ENCODE results near the gene CITED2. TPM values are rescaled to one million over a fixed set of nuclear protein-coding genes. Genes with fewer than 3 reads are reported as not detected.

Gene CITED2
- total and polyA plus RNA-seq, 2 experiments from 2014 or later: 644 to 1,192 TPM

DNA sequence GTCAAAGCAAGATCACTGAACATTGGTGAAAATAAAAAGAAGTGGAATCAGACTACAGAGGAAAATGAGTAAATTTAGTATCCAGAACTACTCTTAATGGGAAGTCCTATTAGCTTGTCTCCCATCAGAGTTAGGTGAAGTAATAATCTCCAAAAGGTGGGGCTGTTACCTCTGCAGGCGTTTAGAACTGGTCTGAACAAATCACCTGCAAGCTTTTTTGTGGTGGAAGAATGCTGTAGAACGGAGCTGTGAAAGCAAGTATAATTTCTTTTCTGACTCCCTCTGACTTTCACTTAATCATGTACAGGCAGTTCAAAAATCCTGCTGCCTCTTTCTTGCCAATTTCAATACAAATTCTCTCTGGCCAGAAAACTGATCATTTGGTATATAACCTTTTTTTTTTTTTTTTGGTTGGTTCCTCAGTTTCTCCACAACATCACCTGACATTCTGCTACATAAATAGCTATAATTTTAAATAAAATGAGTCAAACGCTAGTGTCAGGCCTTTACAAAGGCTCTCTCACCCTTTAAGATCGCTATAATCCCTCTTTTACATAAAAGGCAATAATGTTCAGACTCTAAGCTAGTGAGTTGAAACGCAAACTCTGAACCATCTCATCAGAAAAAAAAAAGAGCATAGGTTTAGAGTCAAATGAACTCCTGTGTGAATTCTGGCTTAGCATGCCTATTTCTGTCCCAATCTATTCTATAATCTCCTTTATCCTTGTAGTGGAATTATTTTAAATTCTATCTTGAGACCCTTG is 38.8 kb downstream of the CITED2 start:
- in situ Hi-C loops (cut with MboI): no loop called here
- H3K4me3 ChIP-seq: peak overlapping the region; percentile 57; the same call in 1 of the 2 replicates
- no peak for DNase-seq

DNA sequence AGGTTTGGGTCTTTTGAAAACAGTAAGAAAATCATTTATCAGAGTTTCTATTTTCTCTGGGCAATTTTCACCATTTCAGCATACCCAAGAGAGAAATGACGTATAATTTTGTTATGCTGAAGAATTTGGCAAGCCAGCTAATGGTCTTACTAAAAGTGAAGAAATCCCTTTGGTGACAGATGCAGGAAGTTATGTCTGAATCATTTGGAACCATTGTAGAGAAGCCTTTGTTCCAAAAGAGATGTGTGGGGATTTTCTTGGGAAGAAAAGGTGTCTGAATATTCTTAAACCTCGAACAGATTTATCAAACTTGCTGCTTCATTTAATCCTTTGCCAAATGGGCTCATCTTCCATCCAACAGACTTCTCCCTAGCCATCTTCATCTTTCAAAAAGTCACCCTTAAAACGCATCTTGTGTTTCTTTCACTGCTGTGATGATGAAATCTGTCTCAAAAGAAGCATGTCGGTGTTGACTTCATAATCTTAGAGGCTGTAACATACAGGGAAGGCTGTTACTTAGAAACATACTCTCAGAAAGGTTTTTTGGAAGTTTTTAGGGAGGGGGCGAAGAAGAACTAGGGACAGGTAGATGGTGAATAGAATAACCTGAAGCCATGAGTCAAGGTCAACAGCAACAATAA is 39.5 kb downstream of the CITED2 start:
- no peaks in the 10 kb centered on the region for H3K9me3 ChIP-seq (ENCODE audit: low read depth)
- H3F3A ChIP-seq (ENCODE audit: insufficient read depth): peaks cover 29% of the 10 kb centered on the region
- 26% methylated on average over 5 of the region's 5 CpGs for WGBS, 2 experiments (ENCODE audit: low coverage in 1 of 2, low lambda C conversion rate in 2 of 2, missing lambda C conversion rate in 2 of 2)
- H2AFZ ChIP-seq: peak overlapping the region; percentile 80
- H3K4me3 ChIP-seq: peak overlapping the region; percentile 57
- no peaks in the 10 kb centered on the region for H4K20me1 ChIP-seq (ENCODE audit: insufficient read depth)
- no peaks in the 10 kb centered on the region for H3K36me3 ChIP-seq (ENCODE audit: low read depth)
- H3K9me2 ChIP-seq (ENCODE audit: insufficient read depth): no peaks in the 10 kb centered on the region
- in situ Hi-C loops (cut with MboI): no loop called here
- peak; percentile 99 for DNase-seq
- H3K4me2 ChIP-seq (ENCODE audit: unreplicated experiment): peak overlapping the region; percentile 65
- no peaks in the 10 kb centered on the region for H3K79me2 ChIP-seq (ENCODE audit: insufficient read depth)
- H3K27ac ChIP-seq: peak overlapping the region; percentile 90
- H3K4me1 ChIP-seq (ENCODE audit: insufficient read depth): peaks cover 45% of the 10 kb centered on the region
- no peaks in the 10 kb centered on the region for H3K27me3 ChIP-seq (replicated peaks; ENCODE audit: insufficient read depth)
- TF ChIP-seq EZH2 (IDR thresholded peaks at IDR 0.05; ENCODE audit: insufficient read depth, poor library complexity, severe bottlenecking): no peak
- TF ChIP-seq EZH2phosphoT487 (IDR thresholded peaks at IDR 0.05; ENCODE audit: insufficient read depth, low read depth): no peak
- peak overlapping the region; percentile 61 for H3K9ac ChIP-seq

More for the DNA sequence above, 38.8 kb downstream of the CITED2 start:
- no peaks in the 10 kb centered on the region for H3K27me3 ChIP-seq (replicated peaks; ENCODE audit: insufficient read depth)
- H3K4me1 ChIP-seq (ENCODE audit: insufficient read depth): peaks cover 45% of the 10 kb centered on the region
- no peak for TF ChIP-seq EZH2 (IDR thresholded peaks at IDR 0.05; ENCODE audit: insufficient read depth, poor library complexity, severe bottlenecking)
- TF ChIP-seq EZH2phosphoT487 (IDR thresholded peaks at IDR 0.05; ENCODE audit: insufficient read depth, low read depth): no peak
- no peaks in the 10 kb centered on the region for H4K20me1 ChIP-seq (ENCODE audit: insufficient read depth)
- H3K4me2 ChIP-seq (ENCODE audit: unreplicated experiment): peak overlapping the region; percentile 65
- peak overlapping the region; percentile 90 for H3K27ac ChIP-seq
- WGBS, 2 experiments (ENCODE audit: low coverage in 1 of 2, low lambda C conversion rate in 2 of 2, missing lambda C conversion rate in 2 of 2): 80% methylated on average over 5 of the region's 5 CpGs
- H3K9ac ChIP-seq: peak overlapping the region; percentile 61
- H3K9me3 ChIP-seq (ENCODE audit: low read depth): no peaks in the 10 kb centered on the region
- H3K9me2 ChIP-seq (ENCODE audit: insufficient read depth): no peaks in the 10 kb centered on the region
- H3K36me3 ChIP-seq (ENCODE audit: low read depth): no peaks in the 10 kb centered on the region
- H3K79me2 ChIP-seq (ENCODE audit: insufficient read depth): no peaks in the 10 kb centered on the region
- peaks cover 29% of the 10 kb centered on the region for H3F3A ChIP-seq (ENCODE audit: insufficient read depth)
- H2AFZ ChIP-seq: peak overlapping the region; percentile 80

DNA sequence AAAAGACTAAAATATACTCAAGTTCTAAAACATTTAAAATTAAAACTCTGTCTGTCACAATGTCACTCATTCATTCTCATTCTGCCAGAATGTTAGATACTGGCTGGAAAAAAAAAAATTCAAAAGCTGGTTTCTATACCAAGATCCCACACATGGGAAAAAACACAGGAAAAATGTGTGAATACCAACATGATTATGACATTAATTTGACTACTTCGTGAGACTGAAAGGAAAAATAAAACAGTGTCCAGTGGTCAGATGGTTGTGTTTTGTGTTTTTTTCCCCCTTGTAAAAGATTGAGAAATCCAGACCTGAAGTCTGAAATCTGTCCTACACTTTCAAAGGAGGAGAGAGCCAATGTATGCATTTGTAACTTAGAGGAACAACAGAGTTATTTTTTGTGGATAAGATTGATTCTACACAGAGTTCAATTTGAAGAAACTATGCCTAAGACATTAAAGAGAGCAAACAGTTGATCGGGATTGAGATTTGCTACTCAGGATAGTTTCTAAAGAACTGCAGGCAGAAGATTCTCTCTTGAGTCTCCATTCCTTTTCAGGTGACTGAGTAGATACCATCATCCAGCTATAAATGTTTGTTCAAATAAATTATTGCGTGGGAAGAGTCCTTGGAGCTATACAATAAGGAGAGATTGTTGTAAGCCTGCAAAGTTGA is 43.5 kb downstream of the CITED2 start:
- H3K4me2 ChIP-seq (ENCODE audit: unreplicated experiment): no peak overlapping the region
- H3K36me3 ChIP-seq (ENCODE audit: low read depth): no peaks in the 10 kb centered on the region
- H3F3A ChIP-seq (ENCODE audit: insufficient read depth): peaks cover 15% of the 10 kb centered on the region
- 0 out of 2 replicates have a peak overlapping the region, but pooled peaks have one; percentile 11 for H2AFZ ChIP-seq
- no peaks in the 10 kb centered on the region for H3K9me3 ChIP-seq (ENCODE audit: low read depth)
- H3K27ac ChIP-seq: no peak overlapping the region
- peaks cover 24% of the 10 kb centered on the region for H3K4me1 ChIP-seq (ENCODE audit: insufficient read depth)
- DNase-seq: peak; percentile 33
- TF ChIP-seq EZH2phosphoT487 (IDR thresholded peaks at IDR 0.05; ENCODE audit: insufficient read depth, low read depth) (no peak), EZH2 (IDR thresholded peaks at IDR 0.05; ENCODE audit: insufficient read depth, poor library complexity, severe bottlenecking) (no peak)
- in situ Hi-C loops (cut with MboI): no loop called here
- WGBS, 2 experiments (ENCODE audit: low coverage in 1 of 2, low lambda C conversion rate in 2 of 2, missing lambda C conversion rate in 2 of 2): 65 to 66% methylated on average over 3 of the region's 3 CpGs
- H3K27me3 ChIP-seq (replicated peaks; ENCODE audit: insufficient read depth): no peaks in the 10 kb centered on the region
- no peak overlapping the region for H3K4me3 ChIP-seq
- H4K20me1 ChIP-seq (ENCODE audit: insufficient read depth): no peaks in the 10 kb centered on the region
- H3K79me2 ChIP-seq (ENCODE audit: insufficient read depth): no peaks in the 10 kb centered on the region
- no peak overlapping the region for H3K9ac ChIP-seq
- H3K9me2 ChIP-seq (ENCODE audit: insufficient read depth): no peaks in the 10 kb centered on the region

DNA sequence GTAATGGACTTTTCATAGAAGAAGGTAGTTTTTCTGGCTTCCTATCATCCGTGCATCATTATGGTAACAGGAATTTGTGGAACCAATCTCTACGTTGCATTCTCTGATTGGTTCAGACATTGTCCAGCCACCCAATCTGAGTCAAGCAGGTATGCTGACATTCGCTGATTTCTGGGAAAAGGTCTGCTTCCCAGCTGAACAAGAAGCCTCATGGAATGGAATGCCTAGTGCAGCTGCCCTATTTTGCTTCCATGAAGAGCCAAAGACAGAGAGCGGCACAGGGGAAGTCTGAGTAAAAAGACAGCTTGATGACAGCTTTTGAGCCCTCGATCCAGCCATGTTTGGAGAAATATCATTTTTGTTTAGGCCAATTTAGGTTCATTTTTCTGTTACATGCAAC is 44.1 kb downstream of the CITED2 start:
- Histone ChIP-seq H3K9me3 (ENCODE audit: low read depth) (no peaks in the 10 kb centered on the region), H3K4me2 (ENCODE audit: unreplicated experiment) (no peak overlapping the region), H3K9ac (no peak overlapping the region), H3K9me2 (ENCODE audit: insufficient read depth) (no peaks in the 10 kb centered on the region), H3K79me2 (ENCODE audit: insufficient read depth) (no peaks in the 10 kb centered on the region), H2AFZ (0 out of 2 replicates have a peak overlapping the region, but pooled peaks have one; percentile 30), H3K4me3 (no peak overlapping the region), H3K27ac (no peak overlapping the region), H3K27me3 (replicated peaks; ENCODE audit: insufficient read depth) (no peaks in the 10 kb centered on the region), H4K20me1 (ENCODE audit: insufficient read depth) (no peaks in the 10 kb centered on the region), H3K36me3 (ENCODE audit: low read depth) (no peaks in the 10 kb centered on the region), H3F3A (ENCODE audit: insufficient read depth) (peaks cover 12% of the 10 kb centered on the region), H3K4me1 (ENCODE audit: insufficient read depth) (peaks cover 19% of the 10 kb centered on the region)
- TF ChIP-seq EZH2phosphoT487 (IDR thresholded peaks at IDR 0.05; ENCODE audit: insufficient read depth, low read depth) (no peak), EZH2 (IDR thresholded peaks at IDR 0.05; ENCODE audit: insufficient read depth, poor library complexity, severe bottlenecking) (no peak)
- no peak for DNase-seq
- in situ Hi-C loops (cut with MboI): no loop called here
- 67 to 70% methylated on average over 5 of the region's 5 CpGs for WGBS, 2 experiments (ENCODE audit: low coverage in 1 of 2, low lambda C conversion rate in 2 of 2, missing lambda C conversion rate in 2 of 2)
